ENCODE measurements around the gene TMEM203. TPM values are rescaled to one million over a fixed set of nuclear protein-coding genes. Genes with fewer than 3 reads are reported as not detected.

The TMEM203 gene
- total RNA-seq, 2 donors from 2014 or later: 21.3 to 21.4 TPM

DNA sequence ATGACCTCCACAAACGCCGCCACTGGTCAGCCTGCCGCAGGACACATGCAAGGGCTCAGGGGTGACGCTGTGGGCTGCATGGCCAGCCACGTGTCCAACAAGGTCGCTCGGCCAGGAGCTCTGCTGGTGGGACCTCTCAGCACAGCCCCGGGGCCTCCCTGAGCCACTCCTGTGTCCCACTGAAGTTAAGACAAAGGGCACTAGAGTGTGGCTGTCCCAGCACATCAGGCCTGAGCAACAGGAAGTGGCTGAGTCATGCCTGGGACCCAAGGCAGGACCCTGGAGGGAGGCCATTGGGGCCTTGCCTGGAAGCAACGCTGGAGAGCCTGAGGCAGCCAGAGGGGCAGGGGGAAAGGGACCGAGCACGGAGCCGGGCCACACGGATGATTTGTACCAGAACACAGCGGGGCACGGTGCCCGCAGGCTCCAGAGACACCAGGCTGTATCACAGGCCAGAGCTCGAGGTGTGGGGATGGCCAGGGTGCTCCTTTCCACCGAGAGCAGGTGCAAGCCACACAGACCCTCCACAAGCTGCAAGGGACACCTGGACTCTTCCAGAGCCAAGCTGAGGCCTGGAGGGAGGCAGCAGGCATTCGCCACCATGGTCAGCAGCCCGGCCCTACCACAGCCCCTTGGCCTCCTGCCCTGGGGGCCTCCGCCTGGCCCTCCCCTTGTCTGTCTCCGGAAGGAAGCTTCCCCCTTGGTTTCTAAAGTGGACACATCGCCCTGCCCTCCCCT, 27.1 kb downstream of the TMEM203 start:
- no peak overlapping the region for H3K27ac Mint-ChIP-seq
- no peak overlapping the region for H3K4me3 Mint-ChIP-seq

DNA sequence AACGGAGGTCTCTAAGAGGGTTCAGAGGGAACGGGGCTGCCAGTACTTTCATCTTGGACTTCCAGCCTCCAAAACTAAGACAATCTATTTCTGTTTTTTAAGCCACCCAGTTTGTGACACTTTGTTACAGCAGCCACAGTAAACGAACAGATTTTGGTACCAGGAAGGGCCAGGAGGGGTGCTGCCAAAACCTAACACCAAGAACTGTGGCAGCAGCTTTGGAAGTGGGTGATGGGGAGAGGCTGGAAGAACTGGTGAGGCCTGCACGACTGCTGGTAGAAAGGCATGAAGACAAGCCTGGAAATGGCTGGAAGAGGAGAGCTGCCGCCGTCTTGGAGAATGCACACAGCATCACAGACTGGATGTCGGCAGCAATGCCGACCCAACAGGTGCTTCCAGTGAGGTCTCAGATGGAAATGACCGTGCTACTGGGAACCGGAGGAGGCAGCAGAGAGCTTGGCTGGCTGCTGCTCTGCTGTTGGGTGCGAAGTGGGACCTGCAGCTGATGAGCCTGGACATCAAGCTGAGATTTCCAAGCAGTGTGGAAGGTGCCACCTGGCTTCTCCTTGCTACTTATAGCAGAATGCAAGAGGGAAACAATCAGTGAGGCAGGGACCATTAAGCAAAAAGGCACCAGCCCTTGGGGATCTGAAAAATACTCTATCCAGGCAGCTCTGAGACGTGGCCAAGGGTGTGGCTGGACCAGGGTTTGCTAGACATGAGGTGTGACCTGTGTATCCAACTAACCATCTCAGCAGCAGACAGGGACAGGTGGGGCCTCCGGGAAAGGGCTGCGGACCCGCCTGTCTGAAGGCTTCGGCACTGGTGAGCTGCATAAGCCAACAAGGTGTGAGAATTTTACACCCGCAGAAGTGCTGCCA, 28.9 kb downstream of the TMEM203 start:
- ATAC-seq (peak; percentile 71), DNase-seq (no peak)
- H3K9me3 ChIP-seq (ENCODE audit: control insufficient read depth, low read length, poor library complexity, severe bottlenecking): no peaks in the 10 kb centered on the region
- Mint-ChIP-seq H3K27ac (no peak overlapping the region), H3K36me3 (ENCODE audit: low read depth) (no peaks in the 10 kb centered on the region), H3K4me1 (no peaks in the 10 kb centered on the region), H3K4me3 (peak overlapping the region; percentile 41), H3K27me3 (peaks cover 10% of the 10 kb centered on the region)

More for the DNA sequence above, 27.1 kb downstream of the TMEM203 start:
- H3K9me3 ChIP-seq (ENCODE audit: control insufficient read depth, low read length, poor library complexity, severe bottlenecking): no peaks in the 10 kb centered on the region
- ATAC-seq: no peak
- H3K36me3 Mint-ChIP-seq (ENCODE audit: low read depth): peaks cover 3% of the 10 kb centered on the region
- no peak for DNase-seq
- peaks cover 4% of the 10 kb centered on the region for H3K4me1 Mint-ChIP-seq
- H3K27me3 Mint-ChIP-seq: peaks cover under 1% of the 10 kb centered on the region

DNA sequence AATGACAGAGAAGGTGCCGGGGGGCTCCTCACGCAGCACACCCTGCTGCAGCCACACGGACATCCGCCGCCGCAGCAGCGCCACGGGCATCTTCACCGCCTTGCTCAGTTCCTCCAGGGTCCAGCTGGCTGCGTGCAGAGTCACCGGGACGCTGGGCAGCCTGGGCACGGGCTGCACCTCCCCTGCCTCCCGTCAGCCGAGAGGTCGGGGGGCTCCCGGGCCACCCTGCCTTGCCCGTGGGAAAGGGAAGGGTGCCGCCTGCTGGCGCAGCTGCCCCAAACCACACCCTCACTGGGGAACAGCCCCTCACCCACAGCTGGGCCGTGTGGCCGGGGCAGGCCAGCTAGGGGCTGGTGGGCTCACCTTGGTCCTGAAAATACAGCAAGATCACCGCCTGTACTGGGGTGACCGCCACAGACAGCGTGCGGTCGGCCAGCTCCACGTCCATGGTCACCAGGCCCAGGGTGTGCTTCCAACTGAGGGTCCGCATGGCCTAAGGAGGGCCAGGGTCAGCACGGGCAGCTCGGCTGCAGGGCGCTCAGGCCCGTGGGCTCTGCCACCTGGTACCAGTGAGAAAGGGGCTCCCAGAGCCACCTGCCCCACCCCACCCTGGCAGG, 30.0 kb downstream of the TMEM203 start:
- H3K9me3 ChIP-seq (ENCODE audit: control insufficient read depth, low read length, poor library complexity, severe bottlenecking): no peaks in the 10 kb centered on the region
- H3K4me3 Mint-ChIP-seq: no peak overlapping the region
- H3K4me1 Mint-ChIP-seq: no peaks in the 10 kb centered on the region
- DNase-seq: no peak
- H3K27ac Mint-ChIP-seq: no peak overlapping the region
- no peaks in the 10 kb centered on the region for H3K36me3 Mint-ChIP-seq (ENCODE audit: low read depth)
- peaks cover 12% of the 10 kb centered on the region for H3K27me3 Mint-ChIP-seq
- ATAC-seq: no peak

DNA sequence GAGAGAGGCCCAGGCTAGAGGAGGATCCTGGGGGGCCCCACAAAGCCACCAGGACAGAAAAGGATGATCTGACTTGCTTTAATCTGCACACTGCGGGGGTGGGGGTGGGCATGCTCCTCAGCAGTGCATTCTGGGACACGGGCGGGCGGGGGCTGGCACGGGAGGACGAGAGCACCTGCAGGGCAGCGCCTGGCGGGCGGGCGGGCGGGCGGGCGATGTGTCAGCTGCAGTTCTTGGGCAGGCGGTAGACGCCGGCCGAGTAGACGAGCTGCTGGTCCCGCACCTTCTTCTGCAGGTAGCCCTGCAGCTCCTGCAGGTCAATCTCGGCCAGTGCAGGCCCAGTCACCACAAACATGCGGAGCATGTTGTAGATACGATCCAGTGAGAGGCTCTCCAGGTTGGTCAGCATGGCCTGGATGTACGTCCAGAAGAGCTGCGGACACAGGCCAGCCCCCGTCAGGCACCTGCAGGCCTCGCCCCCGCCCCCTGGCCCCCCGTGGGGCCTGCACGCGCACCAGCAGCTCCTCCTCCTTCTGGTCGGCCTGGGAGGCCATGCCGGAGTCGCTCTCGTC, 30.6 kb downstream of the TMEM203 start:
- no peaks in the 10 kb centered on the region for H3K4me1 Mint-ChIP-seq
- no peaks in the 10 kb centered on the region for H3K36me3 Mint-ChIP-seq (ENCODE audit: low read depth)
- H3K9me3 ChIP-seq (ENCODE audit: control insufficient read depth, low read length, poor library complexity, severe bottlenecking): no peaks in the 10 kb centered on the region
- H3K27ac Mint-ChIP-seq: no peak overlapping the region
- H3K27me3 Mint-ChIP-seq: peaks cover 16% of the 10 kb centered on the region
- no peak overlapping the region for H3K4me3 Mint-ChIP-seq
- ATAC-seq (no peak), DNase-seq (no peak)

DNA sequence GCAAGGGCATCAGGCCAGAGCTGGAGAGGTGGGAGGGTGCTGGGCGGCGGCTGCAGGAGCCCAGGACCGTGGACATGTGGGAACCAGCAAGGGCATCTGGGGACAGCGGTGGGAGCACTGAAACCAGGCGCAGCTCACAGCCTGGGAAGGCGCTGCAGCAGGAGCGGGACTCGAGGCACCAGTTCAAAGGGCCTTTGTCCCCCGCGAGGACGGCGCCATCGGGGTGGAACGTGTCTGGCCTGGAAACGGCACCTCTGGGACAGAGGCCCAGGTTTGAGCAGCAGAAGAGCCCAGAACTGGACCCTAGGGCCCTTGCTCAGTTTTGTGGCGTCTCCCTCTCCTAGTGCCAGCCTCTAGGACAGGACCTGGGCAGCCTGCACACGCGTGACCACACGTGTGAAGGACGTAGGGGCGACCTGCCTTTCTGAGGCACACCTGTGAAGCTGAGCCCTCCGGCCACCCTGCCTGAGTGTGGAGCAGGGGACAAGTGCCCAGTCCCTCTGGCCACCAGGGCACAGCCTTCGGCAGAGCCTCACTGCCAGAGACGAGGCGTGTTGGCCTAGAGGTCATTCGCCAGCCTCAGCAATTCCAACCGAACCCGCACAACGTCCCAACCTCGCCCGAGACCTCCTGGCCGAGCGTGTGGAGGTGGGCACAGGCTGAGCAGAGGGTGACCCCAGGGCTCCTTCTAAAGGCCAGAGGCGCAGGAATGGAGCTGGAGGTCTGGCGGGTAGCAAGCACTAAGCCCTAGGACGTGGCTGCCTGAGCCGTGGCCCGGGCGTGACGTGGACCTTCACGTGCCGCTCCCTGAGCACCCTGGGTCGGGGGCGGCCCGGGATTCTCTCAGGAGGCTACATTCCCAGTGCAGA, 31.4 kb downstream of the TMEM203 start:
- H3K27me3 Mint-ChIP-seq: peaks cover 16% of the 10 kb centered on the region
- DNase-seq (no peak), ATAC-seq (no peak)
- H3K27ac Mint-ChIP-seq: no peak overlapping the region
- H3K4me1 Mint-ChIP-seq: no peaks in the 10 kb centered on the region
- no peak overlapping the region for H3K4me3 Mint-ChIP-seq
- H3K9me3 ChIP-seq (ENCODE audit: control insufficient read depth, low read length, poor library complexity, severe bottlenecking): no peaks in the 10 kb centered on the region
- no peaks in the 10 kb centered on the region for H3K36me3 Mint-ChIP-seq (ENCODE audit: low read depth)

DNA sequence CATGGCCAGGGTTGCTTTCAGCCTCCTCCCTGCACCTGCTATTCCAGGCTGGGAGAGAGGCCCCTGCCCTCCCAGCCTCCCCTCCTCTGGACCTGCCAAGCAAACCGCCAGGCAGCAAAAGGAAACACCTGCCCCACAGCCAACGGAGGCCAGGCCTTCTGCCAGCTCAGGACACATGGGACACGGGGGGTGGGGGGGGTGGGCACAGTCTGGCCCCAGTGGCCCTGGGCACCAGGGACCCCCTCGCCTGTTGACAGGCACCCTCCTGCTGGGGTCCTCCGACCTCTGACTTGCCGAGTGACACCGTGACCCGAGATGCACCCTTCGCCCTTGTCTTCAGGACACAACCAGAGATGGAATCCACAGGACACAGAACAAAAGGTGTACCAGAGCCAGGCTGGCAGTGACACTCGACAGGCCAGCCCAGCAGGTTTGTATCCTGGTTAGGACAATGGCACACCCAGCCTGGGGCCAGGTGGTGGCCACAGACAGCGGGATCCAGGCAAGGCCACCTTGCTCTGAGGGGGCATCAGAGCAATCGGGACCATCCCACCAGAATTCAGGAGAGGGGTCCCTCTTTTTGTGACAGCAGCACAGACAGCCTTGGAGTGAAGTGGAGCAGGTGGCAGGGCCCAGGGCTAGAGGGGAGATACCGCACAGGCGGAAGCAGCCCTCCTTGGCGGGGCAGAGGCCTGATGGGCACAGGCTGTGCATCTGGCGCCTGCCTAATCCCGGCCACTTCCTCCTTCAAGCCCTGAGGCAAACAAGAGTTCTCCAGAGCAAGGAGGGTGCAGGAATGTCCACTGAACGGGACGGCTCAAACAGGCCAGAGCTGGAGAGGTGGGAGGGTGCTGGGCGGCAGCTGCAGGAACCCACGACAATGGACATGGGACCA, 32.3 kb downstream of the TMEM203 start:
- Mint-ChIP-seq H3K27ac (no peak overlapping the region), H3K4me1 (peaks cover 2% of the 10 kb centered on the region), H3K27me3 (peaks cover 16% of the 10 kb centered on the region), H3K36me3 (ENCODE audit: low read depth) (no peaks in the 10 kb centered on the region), H3K4me3 (no peak overlapping the region)
- DNase-seq: no peak
- H3K9me3 ChIP-seq (ENCODE audit: control insufficient read depth, low read length, poor library complexity, severe bottlenecking): no peaks in the 10 kb centered on the region
- no peak for ATAC-seq

DNA sequence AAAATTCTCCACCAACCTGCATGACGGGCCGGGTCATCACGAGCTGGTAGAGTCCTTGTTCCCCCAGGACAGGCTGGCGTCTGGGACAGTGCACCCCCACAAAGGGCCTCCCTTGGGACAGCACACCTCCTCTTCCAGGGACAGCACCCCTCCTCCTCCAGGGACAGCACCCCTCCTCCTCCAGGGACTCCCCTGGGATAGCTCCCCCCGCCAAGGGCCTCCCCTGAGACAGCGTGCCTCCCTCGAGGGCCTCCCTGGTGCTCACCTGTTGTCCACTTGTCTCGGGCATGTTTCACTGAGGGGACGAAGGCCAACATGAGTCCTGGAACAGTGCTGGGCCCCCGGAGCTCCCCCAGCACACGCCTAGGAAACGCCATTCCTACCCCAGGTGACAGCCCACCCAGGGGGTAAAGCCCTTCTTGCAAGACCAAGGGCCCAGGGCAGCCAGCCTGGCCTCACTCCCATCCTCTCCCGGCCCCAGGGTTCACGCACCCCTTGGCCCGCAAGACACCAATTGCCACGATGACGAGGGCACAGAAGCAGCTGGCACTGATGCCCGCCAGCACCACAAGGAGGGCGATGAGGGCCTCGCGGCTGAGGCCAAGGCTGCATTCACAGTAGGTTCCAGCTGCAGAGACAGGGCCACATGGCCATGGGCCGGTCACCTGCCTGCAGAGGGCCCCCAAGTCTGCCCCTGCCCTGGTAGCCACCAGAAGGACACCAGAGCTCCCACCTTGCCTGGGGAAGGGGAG, 34.1 kb downstream of the TMEM203 start:
- H3K36me3 Mint-ChIP-seq (ENCODE audit: low read depth): no peaks in the 10 kb centered on the region
- no peak for DNase-seq
- peaks cover 6% of the 10 kb centered on the region for H3K4me1 Mint-ChIP-seq
- no peak overlapping the region for H3K4me3 Mint-ChIP-seq
- ATAC-seq: no peak
- no peaks in the 10 kb centered on the region for H3K9me3 ChIP-seq (ENCODE audit: control insufficient read depth, low read length, poor library complexity, severe bottlenecking)
- H3K27ac Mint-ChIP-seq: no peak overlapping the region
- H3K27me3 Mint-ChIP-seq: peaks cover 21% of the 10 kb centered on the region

DNA sequence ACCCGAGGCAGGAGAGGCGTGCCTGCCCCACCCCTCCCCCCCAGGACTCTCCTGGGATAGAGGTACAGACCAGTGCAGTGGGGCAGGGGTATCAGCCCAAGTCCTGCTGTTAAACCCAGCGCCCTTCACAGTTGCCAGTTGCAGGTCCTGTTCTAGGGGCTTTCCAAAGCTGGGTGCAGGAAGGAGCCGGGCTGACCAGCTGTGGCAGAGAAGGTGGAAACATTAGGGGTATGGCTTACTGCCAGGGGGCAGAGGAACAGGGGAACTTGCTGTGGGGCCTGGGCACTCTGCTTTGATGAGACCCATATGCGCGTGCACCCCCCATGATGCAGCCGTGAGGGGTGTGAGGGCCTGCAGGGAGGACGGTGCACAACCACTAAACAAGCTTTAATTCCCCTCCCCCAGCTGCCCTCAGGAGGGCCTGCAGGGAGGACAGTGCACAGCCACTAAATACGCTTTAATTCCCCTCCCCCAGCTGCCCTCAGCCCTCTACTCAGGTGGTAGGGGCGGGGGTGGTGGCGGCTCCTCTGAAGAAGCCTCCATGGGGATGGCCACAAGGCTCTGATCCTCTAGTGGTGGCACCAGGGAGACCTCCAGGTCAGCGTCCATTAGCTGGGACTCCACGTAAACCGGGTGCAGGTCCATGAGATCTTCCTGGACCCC, 34.8 kb downstream of the TMEM203 start:
- no peaks in the 10 kb centered on the region for H3K36me3 Mint-ChIP-seq (ENCODE audit: low read depth)

DNA sequence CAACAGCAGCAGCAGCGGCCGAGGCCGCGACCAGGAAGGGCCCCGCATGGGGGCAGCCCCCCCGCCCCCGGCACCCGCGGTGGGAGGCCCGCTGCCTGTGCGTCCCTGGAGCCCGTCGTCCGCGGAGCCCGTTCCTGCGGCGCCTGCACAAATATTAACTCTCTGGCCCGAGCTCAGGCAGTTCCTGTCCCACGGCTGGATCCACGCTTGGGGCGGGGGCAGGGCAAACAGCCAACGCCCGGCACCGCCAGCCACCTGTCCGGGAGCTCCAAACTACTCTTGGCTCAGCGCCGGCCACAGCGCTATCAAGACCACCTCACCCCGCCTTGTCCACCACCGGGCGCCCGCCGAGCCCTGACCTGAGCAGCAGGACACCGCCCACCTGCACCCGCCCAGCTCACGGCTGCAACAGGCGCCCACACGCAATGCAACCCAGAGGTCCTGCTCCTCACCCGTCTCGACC, 35.5 kb downstream of the TMEM203 start, which contains the start of gene LRRC26:
LRRC26 (minus strand) TSS at position 156 of the 463 bp plus-strand sequence; CDS start at position 48, 108 bp downstream.
- Mint-ChIP-seq H3K27ac (no peak within 1 kb of the TSS), H3K36me3 (ENCODE audit: low read depth) (no peaks in the 10 kb centered on the region), H3K27me3 (peaks cover 23% of the 10 kb centered on the region), H3K4me1 (peaks cover 6% of the 10 kb centered on the region), H3K4me3 (peak within 1 kb of the TSS; percentile 61)
- ATAC-seq (no peak), DNase-seq (no peak)
- no peaks in the 10 kb centered on the region for H3K9me3 ChIP-seq (ENCODE audit: control insufficient read depth, low read length, poor library complexity, severe bottlenecking)

More for the DNA sequence above, 34.8 kb downstream of the TMEM203 start:
- ATAC-seq (no peak), DNase-seq (no peak)
- Mint-ChIP-seq H3K4me3 (no peak overlapping the region), H3K27ac (no peak overlapping the region), H3K4me1 (peaks cover 6% of the 10 kb centered on the region), H3K27me3 (peaks cover 23% of the 10 kb centered on the region)
- H3K9me3 ChIP-seq (ENCODE audit: control insufficient read depth, low read length, poor library complexity, severe bottlenecking): no peaks in the 10 kb centered on the region

DNA sequence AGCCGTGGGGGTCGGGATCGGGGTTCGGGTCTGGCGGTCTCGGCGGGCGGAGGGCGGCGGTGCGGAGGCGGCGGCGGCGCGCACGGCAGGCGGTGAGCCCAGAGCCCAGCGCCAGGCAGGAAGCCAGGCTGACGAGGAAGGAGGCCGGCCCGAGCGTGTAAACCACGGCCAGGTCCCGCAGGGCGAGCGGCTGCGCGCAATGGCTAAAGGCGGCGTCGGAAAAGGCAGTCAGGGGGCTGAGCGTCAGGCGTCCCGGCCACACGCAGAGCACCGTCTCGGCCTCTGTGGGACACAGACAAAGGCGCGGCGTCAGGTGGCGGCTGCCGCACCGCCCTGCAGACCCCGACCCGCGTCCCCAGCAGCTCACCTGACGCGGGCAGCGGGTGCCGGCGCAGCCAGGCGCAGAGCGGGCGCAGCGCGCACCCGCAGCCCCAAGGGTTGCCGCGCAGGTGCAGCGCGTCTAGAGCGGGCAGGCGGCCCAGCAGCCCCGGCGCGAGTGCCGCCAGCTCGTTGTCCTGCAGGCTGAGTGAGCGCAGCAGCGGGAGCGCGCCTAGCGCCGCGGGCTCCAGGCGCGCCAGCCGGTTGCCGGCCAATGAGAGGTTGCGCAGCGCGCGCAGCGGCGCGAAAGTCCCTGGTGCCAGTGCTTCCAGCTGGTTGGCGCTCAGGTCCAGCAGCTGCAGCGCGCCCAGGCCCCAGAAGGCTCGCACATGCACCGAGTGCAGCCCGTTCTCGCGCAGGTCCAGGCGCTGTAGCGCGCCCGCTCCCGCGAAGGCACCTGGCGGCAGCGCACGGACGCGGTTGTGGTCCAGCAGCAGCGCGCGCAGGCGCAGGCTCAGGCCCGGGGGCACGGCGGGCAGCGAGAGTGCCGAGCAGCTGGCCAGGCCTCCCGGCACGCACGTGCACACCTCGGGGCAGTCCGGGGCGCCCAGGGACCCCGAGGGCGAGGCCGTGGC, 36.3 kb downstream of the TMEM203 start:
- no peaks in the 10 kb centered on the region for H3K36me3 Mint-ChIP-seq (ENCODE audit: low read depth)
- peak; percentile 35 for ATAC-seq
- H3K4me3 Mint-ChIP-seq: peak overlapping the region; percentile 61

More for the DNA sequence above, 36.3 kb downstream of the TMEM203 start:
- Mint-ChIP-seq H3K27me3 (peaks cover 29% of the 10 kb centered on the region), H3K4me1 (peaks cover 6% of the 10 kb centered on the region), H3K27ac (no peak overlapping the region)
- no peak for DNase-seq
- H3K9me3 ChIP-seq (ENCODE audit: control insufficient read depth, low read length, poor library complexity, severe bottlenecking): no peaks in the 10 kb centered on the region

All from T-helper 17 cell (primary cell).